HG03521 (cell line): ENCODE data around the gene TIMP4.

Experiments used
- ATAC-seq: cut with Tn5 transposase; IDR thresholded peaks from one replicate; pipeline ENCODE4 v1.9.1; 2021; ENCODE audit warnings: mild to moderate bottlenecking, moderate library complexity; ENCODE audit not compliant: unreplicated experiment

Gene TIMP4

DNA sequence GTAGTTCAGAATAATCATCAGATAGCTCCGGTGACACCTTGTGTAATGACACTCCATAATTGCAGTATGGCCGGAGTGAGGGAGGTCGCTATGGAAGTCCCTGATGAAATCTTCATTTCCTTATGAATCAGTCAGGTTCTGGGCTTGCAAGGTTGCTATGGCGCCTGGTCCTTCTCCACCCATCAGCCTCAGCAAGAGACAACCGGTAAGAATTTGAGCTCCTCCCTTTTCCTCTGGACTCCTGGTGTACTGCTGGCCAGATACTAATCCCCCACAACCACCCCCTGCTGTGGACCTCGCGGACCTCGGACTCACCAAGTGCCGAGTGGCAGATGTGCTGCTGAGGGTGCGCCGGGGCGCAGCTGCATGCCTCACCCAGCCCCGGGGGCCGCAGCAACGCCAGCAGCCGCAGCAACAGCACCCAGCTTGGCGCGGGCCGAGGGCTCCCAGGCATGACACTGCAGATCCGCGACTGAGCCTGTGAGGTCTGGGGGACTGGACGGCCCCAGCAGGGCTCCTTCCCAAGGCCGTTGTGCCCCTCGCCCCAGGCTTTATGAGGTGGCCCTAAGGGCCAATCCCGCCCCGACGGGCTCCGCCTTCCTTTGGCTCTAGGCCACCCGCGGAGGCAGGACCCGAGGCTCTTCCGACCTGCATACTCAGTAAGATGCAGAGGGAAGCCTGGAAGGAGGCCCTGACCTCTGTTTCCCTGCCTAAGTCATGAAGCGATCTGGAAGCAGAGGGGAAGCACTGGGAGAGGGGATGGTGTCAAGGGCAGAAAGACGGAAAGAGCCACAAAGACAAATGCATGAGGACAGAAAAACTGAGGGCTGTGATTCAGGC is at the start of gene TIMP4:
Gene TIMP4, minus strand, starts transcription at position 526 of the 840 bp plus-strand sequence. Its CDS starts 72 bp downstream, at position 454.
- ATAC-seq = no peak

DNA sequence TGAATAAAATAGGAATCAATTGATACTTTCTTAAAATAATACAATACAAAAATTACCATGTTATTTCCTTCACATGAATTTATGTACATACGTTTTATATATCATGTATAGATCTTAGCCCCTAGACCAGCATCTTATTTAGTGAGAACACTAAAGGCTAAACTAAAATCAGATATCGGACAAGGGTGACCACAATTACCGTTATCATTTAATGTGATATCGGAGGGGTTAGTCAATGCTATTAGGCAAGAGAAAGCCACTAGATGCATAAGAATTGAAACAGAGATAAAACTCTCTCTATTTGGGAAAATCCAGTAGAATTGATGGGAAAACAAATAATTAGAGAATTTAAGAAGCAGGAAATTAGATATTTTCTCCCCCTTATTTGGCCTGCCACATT is 46.5 kb upstream of the TIMP4 start:
- ATAC-seq = no peak

DNA sequence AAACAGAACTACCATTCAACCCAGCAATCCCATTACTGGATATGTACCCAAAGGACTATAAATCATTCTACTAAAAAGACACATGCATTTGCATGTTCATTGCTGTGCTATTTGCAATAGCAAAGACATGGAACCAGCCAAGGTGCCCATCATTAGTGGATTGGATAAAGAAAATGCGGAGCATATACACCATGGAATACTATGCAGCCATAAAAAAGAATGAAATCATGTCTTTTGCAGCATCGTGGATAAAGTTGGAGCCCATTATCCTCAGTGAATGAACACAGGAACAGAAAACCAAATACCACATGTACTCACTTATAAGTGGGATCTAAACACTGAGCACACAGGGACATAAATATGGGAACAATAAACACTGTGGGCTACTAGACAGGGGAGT is 43.1 kb upstream of the TIMP4 start:
- ATAC-seq = no peak

DNA sequence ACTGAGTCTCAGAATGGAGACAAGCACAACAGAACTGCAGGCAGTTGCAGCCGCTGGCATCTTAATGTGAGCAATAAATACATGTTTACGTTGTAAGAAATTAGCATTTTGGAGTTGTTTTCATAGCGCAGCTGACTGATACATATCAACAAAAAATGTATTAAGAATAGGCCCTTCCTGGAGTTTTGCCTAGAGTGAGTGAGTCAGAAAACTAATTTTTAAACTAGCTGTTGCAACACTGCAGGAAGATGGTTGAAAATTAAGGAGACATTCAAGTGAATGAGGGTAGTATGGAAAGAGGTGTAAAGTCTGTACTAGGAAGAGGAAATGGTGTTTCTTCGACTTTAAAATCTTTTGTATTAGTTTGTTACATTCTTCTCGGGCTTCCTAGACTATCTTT is 39.6 kb upstream of the TIMP4 start:
- ATAC-seq = no peak

DNA sequence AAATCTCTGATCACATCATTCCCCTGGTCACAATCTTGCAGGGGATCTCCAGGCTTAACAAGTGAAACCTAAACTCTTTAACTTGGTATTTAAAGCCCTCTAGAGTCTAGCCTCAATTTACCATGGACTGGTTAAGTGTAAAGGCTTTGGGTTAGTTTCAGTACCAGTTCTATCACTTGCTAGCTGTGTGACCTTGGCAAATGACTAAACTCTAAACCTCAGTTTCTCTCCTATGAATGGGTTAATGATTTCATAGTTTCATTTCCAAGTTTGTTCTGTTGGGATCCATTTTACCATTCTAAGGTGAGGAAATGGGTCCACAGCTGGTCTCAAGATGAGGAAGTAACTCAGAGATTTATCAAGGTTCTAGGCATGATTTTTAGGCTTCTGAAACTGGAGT is 38.8 kb upstream of the TIMP4 start:
- ATAC-seq = peak; percentile 38

DNA sequence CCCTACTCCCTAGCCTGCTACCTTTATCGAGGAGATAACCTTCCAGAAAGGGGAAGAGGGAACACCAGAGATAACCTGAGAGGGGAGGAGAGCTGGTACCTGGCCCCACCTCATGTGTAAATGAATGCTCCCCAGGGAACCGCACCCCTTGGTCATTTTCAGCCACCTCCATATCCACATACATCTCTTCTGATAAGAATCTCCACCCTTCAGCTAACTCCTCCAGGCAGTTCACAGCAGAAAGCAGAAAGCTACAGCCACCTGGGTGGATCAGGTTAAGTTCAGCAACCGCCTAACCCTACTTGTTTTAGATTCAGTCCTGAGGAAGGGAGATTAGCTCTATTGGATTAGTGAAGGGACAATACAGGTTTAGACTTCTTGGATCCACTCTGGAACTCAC is 38.0 kb upstream of the TIMP4 start:
- ATAC-seq = no peak

DNA sequence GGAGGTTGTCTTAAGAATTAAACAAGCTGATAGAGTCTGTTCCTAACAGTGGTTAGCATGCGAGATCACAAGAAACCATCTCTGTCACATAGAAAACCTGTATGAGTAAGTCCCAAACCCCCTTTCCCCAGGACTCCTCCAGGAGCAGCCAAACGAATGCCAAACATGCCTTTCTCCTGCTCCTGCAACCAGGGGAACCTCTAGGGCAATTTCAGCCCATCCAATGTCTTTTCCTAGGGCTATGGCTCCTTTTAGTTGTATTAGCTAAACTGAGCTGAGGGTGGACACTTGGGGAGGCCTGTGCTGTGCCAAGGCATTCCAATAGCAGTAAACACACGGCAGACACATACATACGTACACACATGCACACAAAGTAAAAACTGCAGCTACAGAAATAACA is 36.5 kb upstream of the TIMP4 start:
- ATAC-seq = no peak

DNA sequence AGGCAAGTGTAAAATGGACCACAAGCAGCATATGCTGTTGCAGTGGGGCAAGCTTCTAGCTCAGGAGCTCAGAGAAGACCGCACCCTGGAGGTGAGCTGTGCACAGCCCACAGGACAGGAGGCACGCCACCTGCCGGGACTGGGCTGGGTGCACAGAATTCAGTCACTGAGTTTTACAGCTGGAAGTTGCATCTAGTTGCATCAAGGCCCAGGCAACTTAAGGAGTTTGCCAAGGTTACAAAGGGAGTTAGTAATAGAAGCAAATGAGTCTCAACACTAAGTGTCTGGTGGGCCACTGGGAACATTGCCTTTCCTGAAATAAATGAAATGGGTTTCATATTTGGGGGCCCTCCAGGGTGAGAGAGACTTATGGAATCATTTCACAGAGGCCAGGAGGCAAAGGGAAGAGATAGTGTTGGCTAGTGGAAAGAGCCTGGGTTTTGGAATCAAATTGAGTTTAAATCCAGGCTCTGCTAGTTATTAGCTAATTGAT is 36.0 kb upstream of the TIMP4 start:
- ATAC-seq = peak; percentile 46

DNA sequence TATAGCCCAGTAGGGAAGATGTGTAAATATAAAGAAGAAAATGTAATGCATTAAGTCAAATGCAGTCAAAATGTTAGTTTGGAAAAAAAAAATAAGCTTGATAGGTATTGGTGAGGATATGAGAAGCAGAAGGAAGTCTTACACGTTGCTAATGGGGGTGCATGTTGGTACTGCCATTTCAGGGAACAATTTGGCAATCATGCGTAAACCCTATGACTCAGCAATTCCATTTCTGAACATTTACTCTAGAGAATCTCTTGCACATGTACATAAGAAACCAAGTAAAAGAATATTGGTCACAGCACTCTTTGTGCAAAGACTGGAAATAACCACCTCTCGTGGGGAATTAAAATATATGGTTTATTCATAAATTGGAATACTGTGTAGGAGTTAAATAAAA is 35.5 kb upstream of the TIMP4 start:
- no peak for ATAC-seq

DNA sequence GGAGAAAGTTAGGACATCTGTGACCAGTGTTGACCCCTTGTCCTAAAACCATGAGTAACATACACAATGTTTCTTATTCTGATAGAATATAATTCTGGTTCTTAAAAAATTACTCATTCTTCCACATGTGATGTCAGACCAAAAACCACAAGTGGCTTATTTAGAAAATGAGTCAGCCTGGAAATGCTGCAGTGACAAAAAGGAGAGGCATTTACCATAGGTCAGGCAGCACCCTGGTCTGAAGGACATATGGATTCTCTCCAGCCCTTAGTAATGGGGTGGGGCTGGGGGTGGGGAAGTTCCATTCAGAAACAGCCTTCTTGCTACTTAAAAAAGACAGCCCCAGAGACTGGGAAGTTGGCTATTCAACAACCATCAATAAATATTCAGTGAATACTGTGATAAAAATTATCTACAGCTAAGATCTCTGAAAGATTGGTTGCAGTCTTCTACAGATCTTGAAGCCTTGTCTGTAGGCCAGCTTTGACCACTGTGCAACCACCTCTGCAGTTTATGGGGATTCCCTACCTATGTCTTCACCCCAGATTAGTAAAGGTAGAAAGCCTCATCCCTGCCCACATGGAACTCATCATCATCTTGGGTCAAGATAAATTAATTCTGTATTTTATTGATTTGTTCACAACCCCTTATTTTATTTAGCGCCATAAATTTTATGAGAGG is 34.9 kb upstream of the TIMP4 start:
- peak; percentile 31 for ATAC-seq

DNA sequence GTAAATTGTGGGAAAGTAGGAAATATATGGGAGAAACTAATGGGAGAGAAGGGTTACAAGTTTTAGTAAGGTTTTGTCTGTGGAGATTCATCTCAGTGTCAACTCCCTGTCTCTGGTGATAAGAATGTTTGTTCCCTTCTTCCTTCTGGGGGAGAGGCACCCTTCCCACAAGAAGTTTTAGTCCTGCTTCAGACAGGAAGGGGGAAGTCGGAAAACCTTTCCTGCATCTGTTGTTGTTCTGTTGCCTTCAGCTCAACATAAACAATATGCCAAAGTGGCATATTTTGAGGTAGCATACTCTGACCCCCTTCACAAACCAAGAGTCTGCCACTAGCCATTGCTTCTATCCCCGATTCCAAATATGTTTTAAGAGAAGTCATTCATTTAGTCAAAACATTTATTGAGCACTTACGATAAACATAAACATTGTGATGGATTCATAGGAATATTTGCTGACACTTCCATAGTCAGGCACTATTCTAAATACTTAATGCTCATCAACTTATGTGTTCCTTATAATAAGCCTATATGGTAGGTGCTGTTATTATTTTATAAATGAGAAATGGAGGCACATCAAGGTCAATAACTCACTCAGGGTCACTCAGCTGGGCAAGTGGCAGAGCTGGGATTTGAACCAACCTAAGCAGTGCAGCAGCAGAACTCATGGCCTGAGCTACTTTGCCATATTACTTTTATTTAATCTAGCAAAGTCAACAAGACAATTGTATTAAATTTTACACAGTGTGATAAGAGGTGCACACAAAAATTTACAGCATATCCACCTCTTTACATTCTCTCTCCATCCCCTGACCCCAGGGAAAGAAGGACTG is 34.2 kb upstream of the TIMP4 start:
- no peak for ATAC-seq

DNA sequence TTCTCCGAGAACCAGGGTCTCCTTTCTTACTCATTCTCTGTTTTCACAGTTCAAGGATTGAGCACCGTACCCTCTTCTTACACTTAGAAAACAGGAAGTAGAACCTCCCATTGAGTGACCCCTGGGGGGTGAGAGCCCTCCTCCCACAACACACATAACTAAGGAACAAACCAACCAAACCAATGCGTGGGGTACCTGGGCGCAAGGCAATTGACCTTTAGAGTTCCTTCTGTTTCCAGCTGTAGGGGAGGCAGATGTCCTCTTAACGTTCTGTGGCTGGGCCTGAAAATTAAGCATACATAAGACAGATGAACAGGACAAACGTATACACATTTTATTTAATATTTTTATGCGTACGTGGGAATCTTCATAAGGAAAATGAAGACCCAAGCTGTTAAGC is 33.5 kb upstream of the TIMP4 start:
- no peak for ATAC-seq

DNA sequence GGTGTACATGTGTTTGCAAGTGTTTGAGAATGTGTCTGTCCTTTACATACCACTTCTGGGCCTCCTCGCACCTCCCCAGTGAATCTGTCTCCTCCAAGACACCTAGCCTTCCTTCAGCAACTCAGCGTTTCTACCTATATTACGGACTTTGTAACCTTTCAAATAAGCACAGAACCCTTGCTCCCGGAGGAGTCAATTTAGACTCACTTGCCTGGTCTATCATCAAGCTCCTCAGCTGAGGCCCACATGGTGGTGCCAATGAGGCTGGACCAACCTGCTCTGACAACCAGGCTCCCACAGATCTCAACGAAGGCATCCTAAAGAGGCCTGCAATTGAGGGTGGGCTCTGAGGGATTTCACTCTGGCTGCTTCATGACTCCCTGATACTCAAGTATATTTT is 32.8 kb upstream of the TIMP4 start:
- ATAC-seq = no peak

DNA sequence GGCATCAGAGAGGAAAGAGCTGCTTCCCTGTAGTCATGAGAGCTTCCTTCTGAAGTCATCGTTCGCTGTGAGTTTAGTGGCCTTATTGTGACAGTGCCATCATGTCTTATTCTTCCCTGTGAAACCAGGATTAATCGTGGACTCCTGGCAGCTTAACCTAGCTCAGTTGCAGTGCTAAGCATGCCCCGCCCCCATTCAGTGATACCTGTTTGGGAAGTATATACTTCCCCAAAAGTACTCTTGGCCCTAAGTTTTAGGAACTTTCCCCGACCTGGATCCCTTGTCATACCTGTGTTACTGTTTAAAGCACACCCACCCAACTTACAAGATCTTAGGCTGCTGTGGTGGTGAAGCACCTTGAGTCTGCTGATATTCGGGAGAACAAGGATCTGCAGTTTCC is 32.1 kb upstream of the TIMP4 start:
- ATAC-seq = no peak

DNA sequence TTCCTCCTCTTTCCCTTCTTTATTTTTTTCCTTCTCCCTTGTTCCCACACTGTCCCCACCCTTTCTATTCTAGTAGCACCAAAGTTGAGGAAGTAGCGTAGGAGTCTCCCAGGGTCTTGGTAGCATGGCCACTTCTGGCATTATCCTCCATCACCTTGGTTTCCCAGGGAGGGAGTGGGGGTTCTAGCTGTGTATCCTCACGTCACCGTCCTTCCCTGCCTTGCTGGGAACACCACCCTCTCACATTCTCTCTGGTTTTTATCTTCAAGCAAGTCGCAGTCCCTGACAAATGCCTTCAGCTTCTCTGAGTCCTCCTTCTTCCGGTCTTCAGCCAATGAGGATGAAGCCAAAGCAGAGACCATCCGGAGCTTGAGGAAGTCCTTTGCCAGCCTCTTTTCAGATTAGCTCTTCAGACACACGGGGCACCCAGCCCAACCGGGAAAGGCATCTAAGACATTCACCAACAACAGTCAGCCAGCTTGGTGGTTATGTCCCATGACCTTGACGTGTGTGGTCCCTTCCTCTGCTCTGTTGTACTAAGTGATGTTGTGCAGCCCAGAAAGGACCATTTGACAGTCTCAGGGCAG is 31.6 kb upstream of the TIMP4 start:
- ATAC-seq = no peak

DNA sequence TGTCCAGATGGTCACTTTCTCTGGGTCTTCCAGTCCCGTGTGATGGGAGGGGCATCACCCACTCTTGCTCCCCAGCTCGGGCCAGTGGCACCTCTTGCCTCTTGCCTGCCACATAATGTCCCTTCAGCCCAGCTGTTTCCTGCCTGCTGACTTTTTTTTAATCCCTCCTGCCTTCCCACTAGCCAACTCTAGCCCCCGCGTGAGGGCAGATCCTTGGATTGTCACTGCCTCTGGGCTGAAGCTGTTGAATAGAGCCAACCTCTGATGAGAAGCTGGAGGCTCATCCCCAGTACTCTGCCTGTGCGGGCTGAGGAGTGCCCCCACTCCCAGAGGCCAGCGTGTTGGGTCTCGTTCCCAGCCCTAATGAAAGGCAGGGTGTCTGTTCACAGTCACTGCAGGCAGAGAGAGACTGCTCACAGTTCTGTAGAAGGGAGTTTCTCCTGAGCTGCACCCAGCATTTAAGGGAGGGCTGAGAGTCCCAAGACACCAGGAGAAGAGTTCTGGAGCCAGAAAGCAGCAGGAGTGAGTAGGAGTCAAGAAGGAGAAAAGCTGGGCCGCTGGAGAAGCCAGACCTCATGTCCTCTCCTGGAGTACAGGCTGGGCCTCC is 30.1 kb upstream of the TIMP4 start:
- no peak for ATAC-seq

DNA sequence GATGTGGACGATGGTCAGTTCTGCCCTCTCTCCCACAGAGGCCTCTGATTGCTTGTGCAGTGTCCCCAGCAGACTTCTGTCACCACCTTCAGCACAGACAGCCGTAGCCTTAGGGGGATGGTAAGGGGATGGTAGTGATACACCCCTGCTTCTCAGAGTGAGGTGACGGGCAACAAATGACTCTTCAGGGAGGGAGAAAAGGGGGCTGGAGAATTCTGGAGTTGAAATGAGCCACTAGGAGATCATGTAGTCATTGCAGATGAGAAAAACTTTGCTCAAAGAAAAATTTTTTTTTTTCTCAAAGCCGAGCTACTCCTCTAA is 29.6 kb upstream of the TIMP4 start:
- peak; percentile 11 for ATAC-seq

DNA sequence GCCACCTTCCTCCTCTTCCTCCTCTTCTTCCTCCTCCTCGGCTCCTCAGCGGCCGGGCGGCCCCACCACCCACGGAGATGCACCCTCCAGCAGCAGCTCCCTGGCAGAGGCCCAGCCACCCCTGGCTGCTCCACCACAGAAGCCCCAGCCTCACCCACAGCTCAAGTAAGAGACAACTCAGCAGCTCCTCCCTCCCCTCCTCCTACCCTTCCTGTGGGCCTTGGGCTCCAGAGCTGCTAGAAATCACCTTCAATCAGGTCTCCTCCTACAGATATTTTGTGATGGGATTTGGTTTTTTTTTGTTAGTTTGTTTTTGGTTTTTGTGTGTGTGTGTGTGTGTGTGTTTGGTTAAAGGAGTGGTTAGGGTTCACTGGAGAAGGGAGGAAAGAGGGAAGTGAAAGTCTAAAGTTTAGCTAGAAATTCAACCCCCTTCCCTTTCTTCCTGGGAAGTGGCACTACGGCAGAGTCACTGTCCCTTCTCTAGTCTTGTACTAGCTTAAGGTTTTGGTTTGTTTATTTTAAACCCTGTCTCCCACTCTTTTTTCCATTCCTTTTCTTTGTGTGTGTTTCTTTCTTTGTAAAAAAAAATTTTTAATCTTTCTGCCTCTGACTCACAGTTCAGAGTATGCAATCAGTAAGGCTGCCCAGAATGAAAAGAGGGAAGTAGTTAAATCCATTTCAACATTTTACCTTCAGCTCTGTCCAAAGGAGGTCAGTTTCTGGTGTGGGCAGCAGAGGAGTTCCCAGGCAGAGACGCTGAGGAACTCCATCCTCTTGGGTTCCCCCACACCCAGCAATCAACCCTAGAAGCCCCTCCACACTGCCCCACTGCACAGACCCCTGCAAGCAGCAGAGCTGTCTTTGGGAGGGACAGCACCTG is 29.0 kb upstream of the TIMP4 start:
- peak; percentile 40 for ATAC-seq

DNA sequence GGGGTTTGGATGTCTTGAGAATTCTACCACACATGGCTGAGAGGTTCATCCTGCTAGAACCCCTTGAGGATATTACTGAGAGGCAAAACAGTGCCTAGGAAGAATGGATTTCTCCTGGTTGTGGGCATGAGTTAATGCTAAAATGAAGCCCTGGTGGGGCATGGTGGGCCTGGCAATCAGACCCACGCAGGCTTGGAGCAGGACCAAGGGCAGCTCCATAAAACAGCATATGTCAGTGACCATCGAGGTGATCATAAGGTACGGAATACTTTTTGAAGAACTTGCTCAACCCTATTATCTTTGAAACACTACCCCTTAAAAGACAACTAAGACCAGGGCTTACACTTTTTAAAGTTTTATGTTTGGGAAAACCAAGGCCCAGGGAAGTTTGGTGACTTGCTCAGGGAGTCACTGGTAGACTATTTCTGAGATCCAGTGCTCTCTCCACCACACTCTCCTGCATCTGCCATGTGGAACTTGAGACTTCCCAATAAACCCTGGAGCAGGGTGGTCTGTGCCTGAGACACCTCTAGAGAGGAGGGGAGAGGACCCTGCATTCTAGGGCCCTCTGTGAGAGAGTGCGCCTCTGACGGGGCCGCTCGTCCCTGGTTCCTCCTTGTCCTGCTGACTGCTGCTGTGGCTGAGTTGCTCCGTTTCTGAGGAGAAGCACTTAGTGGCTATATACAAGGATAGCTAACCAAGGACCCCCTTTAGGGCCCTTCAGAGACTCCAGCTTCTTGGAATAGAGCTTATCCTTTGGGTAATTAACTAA is 28.0 kb upstream of the TIMP4 start:
- no peak for ATAC-seq
